Upper lobe of left lung (tissue), 6 donors: Measurements from ENCODE around the gene SCN5A. TPM values are rescaled to one million over a fixed set of nuclear protein-coding genes. Genes with fewer than 3 reads are reported as not detected.

ENCODE experiments used
- ATAC-seq, 2 donors: fragments of 200-7000 bp; cut with Tn5 transposase; one replicate each; pipeline ENCODE4 v1.9.1; 2022; ENCODE audit warnings: mild to moderate bottlenecking in 2 of 2, moderate library complexity in 2 of 2; ENCODE audit not compliant: low FRiP score in 2 of 2
- DNase-seq, 2 donors: peaks; one replicate each; pipeline ENCODE4 v3.0.0-alpha.2; 2019 to 2020
- H3K27ac ChIP-seq, 4 donors: fragments of 200-600 bp; sonication (generic); one replicate each; pipeline ENCODE4 v1.5.1; 2016 to 2019
- H3K27me3 ChIP-seq, 4 donors: fragments of 200-600 bp; sonication (generic); one replicate each; pipeline ENCODE4 v1.5.1; 2017 to 2019
- H3K36me3 ChIP-seq, 4 donors: fragments of 200-600 bp; sonication (generic); one replicate each; pipeline ENCODE4 v1.5.1; 2016 to 2019
- H3K4me1 ChIP-seq, 4 donors: fragments of 200-600 bp; sonication (generic); one replicate each; pipeline ENCODE4 v1.5.1; 2018 to 2019
- H3K4me3 ChIP-seq, 4 donors: fragments of 200-600 bp; sonication (generic); one replicate each; pipeline ENCODE4 v1.5.1; 2017 to 2019; ENCODE audit warnings: mild to moderate bottlenecking in 2 of 4, moderate library complexity in 1 of 4
- H3K9me3 ChIP-seq, 4 donors: fragments of 200-600 bp; sonication (generic); one replicate each; pipeline ENCODE4 v1.5.1; 2018 to 2019
- EP300 ChIP-seq, 4 donors: sonication (generic); formaldehyde crosslinking; IDR thresholded peaks; one replicate each; pipeline ENCODE4 v1.5.1; 2017; ENCODE audit warnings: antibody characterized with exemption in 4 of 4, control low read depth in 2 of 4
- POLR2A ChIP-seq, 4 donors: fragments of 450-650 bp; IDR thresholded peaks; one replicate each; pipeline ENCODE4 v1.5.1; 2016 to 2017; ENCODE audit warnings: antibody characterized with exemption in 4 of 4, mild to moderate bottlenecking in 2 of 4
- POLR2AphosphoS5 ChIP-seq, 2 donors: sonication (generic); formaldehyde crosslinking; IDR thresholded peaks; one replicate each; pipeline ENCODE4 v1.5.1; 2017; ENCODE audit warnings: antibody characterized with exemption in 2 of 2
- WGBS, 2 donors: methylation state at CpG; one replicate each; pipeline ENCODE4 v1.1.5; 2017 to 2018; 5-methylcytosine and 5-hydroxymethylcytosine counted together
- total RNA-seq, 6 donors: library from RNA; depleted of rRNA in 4 of 6; stranded (reverse); fragments of >200 nt in 4 of 6; gene quantifications; one replicate each; pipeline versions ENCODE4 v1.1.0 to v1.2.1, GENCODE V29; 2016 to 2021
- TF ChIP-seq, protein P1 (sequence below), 6 experiments: fragments of 450-650 bp in 4 of 6; fragments of 200-600 bp in 2 of 6; sonication (generic) in 2 of 6; IDR thresholded peaks; one replicate each; pipeline ENCODE4 v1.5.1; 2016 to 2019; ENCODE audit warnings: antibody characterized with exemption in 6 of 6
- donor health status: DM: no; HTN: no; CAD: no; lungs with moderate emphysema.
- donor health status: DM: no; HTN: yes; CAD: no; lungs with severe emphysema.

SCN5A gene
- total RNA-seq, 6 donors from 2014 or later, result under 0.01 to 0.30 (median 0.10) TPM; not detected in 1

DNA sequence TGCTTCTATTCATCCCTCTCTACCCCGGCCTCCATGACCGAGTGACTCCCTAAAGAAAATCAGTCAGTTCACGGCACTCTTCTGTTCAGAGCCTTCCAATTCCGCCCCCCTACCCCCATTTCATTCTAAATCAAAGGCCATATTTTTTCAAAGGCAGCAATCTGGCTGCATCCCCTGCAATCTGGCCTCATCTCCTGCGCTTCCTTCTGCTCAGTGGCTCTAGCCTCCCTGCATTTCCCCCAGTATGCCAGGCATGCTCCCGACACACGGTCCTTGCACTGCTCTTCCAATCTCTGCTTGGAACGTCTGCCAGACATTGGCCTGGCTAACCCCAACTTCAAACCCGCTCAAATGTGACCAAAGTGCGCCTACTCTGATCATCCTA, 85.6 kb downstream of the SCN5A start:
- Histone ChIP-seq H3K9me3 (no peaks in the 10 kb centered on the region), H3K27ac (no peak overlapping the region), H3K4me3 (no peak overlapping the region), H3K4me1 (no peaks in the 10 kb centered on the region), H3K36me3 (no peaks in the 10 kb centered on the region), H3K27me3 (no peaks in the 10 kb centered on the region)
- WGBS, 2 donors, result 87 to 90% methylated on average over 10 of the region's 10 CpGs
- TF ChIP-seq, protein P1, sequence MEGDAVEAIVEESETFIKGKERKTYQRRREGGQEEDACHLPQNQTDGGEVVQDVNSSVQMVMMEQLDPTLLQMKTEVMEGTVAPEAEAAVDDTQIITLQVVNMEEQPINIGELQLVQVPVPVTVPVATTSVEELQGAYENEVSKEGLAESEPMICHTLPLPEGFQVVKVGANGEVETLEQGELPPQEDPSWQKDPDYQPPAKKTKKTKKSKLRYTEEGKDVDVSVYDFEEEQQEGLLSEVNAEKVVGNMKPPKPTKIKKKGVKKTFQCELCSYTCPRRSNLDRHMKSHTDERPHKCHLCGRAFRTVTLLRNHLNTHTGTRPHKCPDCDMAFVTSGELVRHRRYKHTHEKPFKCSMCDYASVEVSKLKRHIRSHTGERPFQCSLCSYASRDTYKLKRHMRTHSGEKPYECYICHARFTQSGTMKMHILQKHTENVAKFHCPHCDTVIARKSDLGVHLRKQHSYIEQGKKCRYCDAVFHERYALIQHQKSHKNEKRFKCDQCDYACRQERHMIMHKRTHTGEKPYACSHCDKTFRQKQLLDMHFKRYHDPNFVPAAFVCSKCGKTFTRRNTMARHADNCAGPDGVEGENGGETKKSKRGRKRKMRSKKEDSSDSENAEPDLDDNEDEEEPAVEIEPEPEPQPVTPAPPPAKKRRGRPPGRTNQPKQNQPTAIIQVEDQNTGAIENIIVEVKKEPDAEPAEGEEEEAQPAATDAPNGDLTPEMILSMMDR (IDR thresholded peaks at IDR 0.05), result no peak
- TF ChIP-seq POLR2A (IDR thresholded peaks at IDR 0.05) (no peak), EP300 (IDR thresholded peaks at IDR 0.05) (no peak), POLR2AphosphoS5 (IDR thresholded peaks at IDR 0.05) (no peak)
- no peak for ATAC-seq
- no peak for DNase-seq

DNA sequence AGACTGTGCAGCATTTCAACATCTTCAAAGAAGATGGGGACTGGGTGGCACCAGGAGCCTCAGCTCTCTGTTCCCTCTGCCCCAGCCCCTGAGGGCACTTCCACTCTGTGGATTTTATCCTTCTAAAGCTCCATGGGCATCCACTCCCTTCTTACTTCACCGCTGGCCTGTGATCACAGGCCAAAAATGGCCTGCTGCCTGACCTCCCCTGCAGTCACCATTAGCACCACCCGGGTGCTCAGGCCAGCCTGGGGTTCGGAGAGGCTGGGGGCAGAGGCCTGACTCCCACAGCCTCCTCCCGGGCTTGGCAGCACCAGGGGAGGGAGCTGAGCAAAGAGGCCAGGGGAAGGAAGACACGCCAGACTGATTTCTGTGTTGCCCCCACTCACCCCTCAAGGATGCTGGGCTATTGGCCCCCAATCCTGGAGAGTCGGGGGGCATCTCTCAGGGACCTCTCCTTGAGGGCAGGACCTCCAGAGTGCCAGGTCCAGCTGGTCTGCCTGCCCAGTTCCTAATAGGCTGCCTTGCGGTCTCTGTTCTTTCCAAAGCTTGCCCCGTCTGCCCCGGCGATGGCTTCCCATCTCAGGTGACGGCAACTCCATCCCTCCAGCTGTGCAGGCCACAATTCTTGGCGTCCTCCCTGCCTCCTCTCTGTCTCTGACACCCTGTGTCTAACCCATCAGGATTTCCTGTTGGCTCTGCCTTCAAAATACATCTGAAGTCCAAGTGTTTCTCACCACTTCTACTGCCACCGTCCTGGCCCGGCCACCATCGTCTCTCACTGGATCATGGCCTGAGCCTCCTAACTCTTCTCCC, 86.2 kb downstream of the SCN5A start:
- H3K27ac ChIP-seq, result no peak overlapping the region
- no peaks in the 10 kb centered on the region for H3K4me1 ChIP-seq
- ATAC-seq (no peak), DNase-seq (no peak)
- no peaks in the 10 kb centered on the region for H3K36me3 ChIP-seq
- 82 to 85% methylated on average over 9 to 15 of the region's 15 CpGs for WGBS, 2 donors
- no peaks in the 10 kb centered on the region for H3K9me3 ChIP-seq
- no peak for TF ChIP-seq EP300 (IDR thresholded peaks at IDR 0.05)
- TF ChIP-seq POLR2A (IDR thresholded peaks at IDR 0.05), result no peak
- no peak for TF ChIP-seq POLR2AphosphoS5 (IDR thresholded peaks at IDR 0.05)
- TF ChIP-seq, protein P1 (IDR thresholded peaks at IDR 0.05), result no peak
- no peaks in the 10 kb centered on the region for H3K27me3 ChIP-seq
- no peak overlapping the region for H3K4me3 ChIP-seq

GRCh38 chr3:38562467-38562925, 87.0 kb downstream of the SCN5A start:
- no peaks in the 10 kb centered on the region for H3K4me1 ChIP-seq
- 97 to 100% methylated on average over 4 to 7 of the region's 7 CpGs for WGBS, 2 donors
- no peaks in the 10 kb centered on the region for H3K27me3 ChIP-seq
- TF ChIP-seq POLR2AphosphoS5 (IDR thresholded peaks at IDR 0.05) (no peak), POLR2A (IDR thresholded peaks at IDR 0.05) (no peak), EP300 (IDR thresholded peaks at IDR 0.05) (no peak)
- TF ChIP-seq, protein P1 (IDR thresholded peaks at IDR 0.05), result no peak
- H3K9me3 ChIP-seq, result no peaks in the 10 kb centered on the region
- no peak for DNase-seq
- no peak overlapping the region for H3K4me3 ChIP-seq
- H3K27ac ChIP-seq, result no peak overlapping the region
- ATAC-seq, result no peak
- H3K36me3 ChIP-seq, result no peaks in the 10 kb centered on the region

DNA sequence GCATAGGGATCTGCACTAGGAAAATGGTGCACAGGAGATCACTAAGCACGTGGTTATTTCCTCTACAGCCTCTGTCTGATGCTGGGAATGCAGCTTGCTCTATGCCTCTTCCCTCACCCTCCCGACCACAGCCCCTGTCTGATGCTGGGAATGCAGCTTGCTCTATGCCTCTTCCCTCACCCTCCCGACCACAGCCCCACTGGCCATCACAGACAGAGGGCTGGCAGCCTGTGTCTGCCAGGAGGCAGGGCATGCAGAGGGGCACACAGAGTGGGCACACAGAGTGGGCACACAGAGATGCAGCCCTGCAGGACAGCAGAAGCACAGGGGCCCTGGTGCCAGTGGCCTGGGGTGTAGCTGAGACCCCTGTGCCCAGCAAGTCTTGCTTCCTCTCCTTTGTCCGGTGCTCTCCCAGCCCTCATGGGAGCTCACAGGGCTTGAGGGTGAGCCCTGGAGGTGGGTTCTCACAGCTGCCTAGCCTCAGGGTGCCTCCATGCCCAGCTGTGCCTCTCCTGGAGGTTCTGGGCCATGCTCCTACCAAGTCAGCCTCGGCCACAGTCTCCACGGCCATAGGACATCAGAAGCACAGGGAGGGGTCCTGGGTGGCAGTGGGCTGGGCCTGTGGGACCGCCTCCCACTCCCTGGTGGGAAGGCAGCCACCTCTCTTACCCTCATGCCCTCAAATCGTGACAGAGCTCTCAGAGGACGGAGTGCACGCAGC, 87.6 kb downstream of the SCN5A start:
- Histone ChIP-seq H3K4me1 (no peaks in the 10 kb centered on the region), H3K9me3 (no peaks in the 10 kb centered on the region), H3K4me3 (no peak overlapping the region), H3K27ac (no peak overlapping the region), H3K27me3 (no peaks in the 10 kb centered on the region), H3K36me3 (no peaks in the 10 kb centered on the region)
- no peak for DNase-seq
- WGBS, 2 donors, result 52 to 70% methylated on average over 3 to 7 of the region's 10 CpGs
- TF ChIP-seq EP300 (IDR thresholded peaks at IDR 0.05), result no peak
- TF ChIP-seq POLR2A (IDR thresholded peaks at IDR 0.05), result no peak
- TF ChIP-seq, protein P1 (IDR thresholded peaks at IDR 0.05), result no peak
- no peak for TF ChIP-seq POLR2AphosphoS5 (IDR thresholded peaks at IDR 0.05)
- ATAC-seq, result peak in 1 of 2 donors; percentile 12
